GM12892 (cell line): ENCODE data around the gene IQGAP2.

Experiments used
- POLR2A ChIP-seq: IDR thresholded peaks from 2 replicates; pipeline ENCODE4 v1.6.1; 2011; ENCODE audit warnings: low read depth, low read length, control low read depth
- POLR2AphosphoS5 ChIP-seq: IDR thresholded peaks from 2 replicates; pipeline ENCODE4 v1.6.1; 2011; ENCODE audit warnings: low read depth, low read length, control low read depth
- TAF1 ChIP-seq: IDR thresholded peaks from 2 replicates; pipeline ENCODE4 v1.6.1; 2011; ENCODE audit warnings: low read depth, mild to moderate bottlenecking, control low read depth, low read length, borderline replicate concordance

DNA sequence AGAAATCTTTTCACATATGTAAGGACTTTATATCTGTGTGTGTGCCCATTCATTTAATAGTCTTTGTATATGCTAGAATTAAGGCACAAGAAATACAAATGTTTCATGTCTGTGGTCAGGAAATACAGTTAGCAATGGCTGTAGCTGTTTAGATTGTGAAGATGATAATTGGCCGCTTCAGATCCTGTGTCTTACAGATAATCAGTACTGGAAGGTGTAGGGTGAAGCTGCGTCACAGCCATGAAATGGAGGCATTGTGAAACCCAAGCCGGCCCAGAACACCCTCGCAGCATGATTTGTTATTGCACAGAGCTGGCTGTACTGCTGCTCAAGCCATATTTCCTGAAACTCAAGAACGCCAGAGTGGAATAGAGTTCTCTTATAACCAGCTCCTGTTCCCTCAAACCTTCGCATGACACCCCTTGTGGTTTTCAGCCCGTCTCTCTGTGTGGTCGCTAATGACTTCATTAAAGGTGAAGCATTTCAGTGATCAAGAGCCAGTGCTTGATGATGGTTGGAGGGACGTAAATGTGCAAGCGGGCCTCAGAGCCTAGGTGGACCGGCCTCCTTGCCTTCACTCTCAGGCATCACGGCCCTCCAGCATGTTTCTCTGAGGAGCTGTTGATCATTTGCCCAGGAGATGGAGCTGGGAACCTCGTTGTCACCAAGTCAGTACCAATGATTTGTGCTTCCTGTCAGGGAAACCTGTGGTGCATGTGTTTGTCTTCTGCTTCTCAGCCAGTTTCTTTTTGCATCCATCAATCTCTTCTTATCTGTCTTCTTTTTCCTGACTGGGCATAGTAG lies 140.0 kb downstream of the IQGAP2 start:
- TF ChIP-seq POLR2A, result no peak
- TF ChIP-seq TAF1, result no peak
- TF ChIP-seq POLR2AphosphoS5, result no peak
